ENCODE data around the gene FHOD3.

The FHOD3 gene

GRCh38 chr18:36593641-36594040, 296.1 kb downstream of the FHOD3 start:
- DNase-seq (ENCODE audit: low spot score): no peak

GRCh38 chr18:36594621-36595020, 297.1 kb downstream of the FHOD3 start:
- no peak for DNase-seq (ENCODE audit: low spot score)

- no peak for DNase-seq (ENCODE audit: low spot score)
Observed at GRCh38 chr18:36595046-36595817, 297.7 kb downstream of the FHOD3 start.

GRCh38 chr18:36595818-36596215, 298.3 kb downstream of the FHOD3 start:
- DNase-seq (ENCODE audit: low spot score): no peak

- no peak for DNase-seq (ENCODE audit: low spot score)
Observed at GRCh38 chr18:36597636-36598035, 300.1 kb downstream of the FHOD3 start.

GRCh38 chr18:36600548-36600947, 303.0 kb downstream of the FHOD3 start:
- DNase-seq (ENCODE audit: low spot score): no peak

- no peak for DNase-seq (ENCODE audit: low spot score)
Observed at GRCh38 chr18:36601316-36601715, 303.8 kb downstream of the FHOD3 start.

- DNase-seq (ENCODE audit: low spot score): no peak
Observed at GRCh38 chr18:36602071-36602470, 304.6 kb downstream of the FHOD3 start.

GRCh38 chr18:36602620-36603019, 305.1 kb downstream of the FHOD3 start:
- no peak for DNase-seq (ENCODE audit: low spot score)

- DNase-seq (ENCODE audit: low spot score): no peak
Observed at GRCh38 chr18:36608107-36608506, 310.6 kb downstream of the FHOD3 start.

GRCh38 chr18:36610258-36610657, 312.7 kb downstream of the FHOD3 start:
- no peak for DNase-seq (ENCODE audit: low spot score)

- no peak for DNase-seq (ENCODE audit: low spot score)
Observed at GRCh38 chr18:36610661-36611060, 313.1 kb downstream of the FHOD3 start.

GRCh38 chr18:36613069-36613468, 315.6 kb downstream of the FHOD3 start:
- DNase-seq (ENCODE audit: low spot score): no peak

- DNase-seq (ENCODE audit: low spot score): no peak
Observed at GRCh38 chr18:36613810-36614209, 316.3 kb downstream of the FHOD3 start.

GRCh38 chr18:36620788-36621187, 323.3 kb downstream of the FHOD3 start:
- no peak for DNase-seq (ENCODE audit: low spot score)

- no peak for DNase-seq (ENCODE audit: low spot score)
Observed at GRCh38 chr18:36622610-36623009, 325.1 kb downstream of the FHOD3 start.

GRCh38 chr18:36623091-36623490, 325.6 kb downstream of the FHOD3 start:
- no peak for DNase-seq (ENCODE audit: low spot score)

GRCh38 chr18:36623681-36624190, 326.2 kb downstream of the FHOD3 start:
- DNase-seq (ENCODE audit: low spot score): no peak

GRCh38 chr18:36624451-36625167, 327.1 kb downstream of the FHOD3 start:
- DNase-seq (ENCODE audit: low spot score): no peak

- DNase-seq (ENCODE audit: low spot score): no peak
Observed at GRCh38 chr18:36625386-36625785, 327.9 kb downstream of the FHOD3 start.

- DNase-seq (ENCODE audit: low spot score): no peak
Observed at GRCh38 chr18:36627637-36628036, 330.1 kb downstream of the FHOD3 start.

- DNase-seq (ENCODE audit: low spot score): no peak
Observed at GRCh38 chr18:36628435-36629137, 331.1 kb downstream of the FHOD3 start.

GRCh38 chr18:36629138-36629530, 331.6 kb downstream of the FHOD3 start:
- DNase-seq (ENCODE audit: low spot score): no peak
